ENCODE results near the gene RAB21.

DNA sequence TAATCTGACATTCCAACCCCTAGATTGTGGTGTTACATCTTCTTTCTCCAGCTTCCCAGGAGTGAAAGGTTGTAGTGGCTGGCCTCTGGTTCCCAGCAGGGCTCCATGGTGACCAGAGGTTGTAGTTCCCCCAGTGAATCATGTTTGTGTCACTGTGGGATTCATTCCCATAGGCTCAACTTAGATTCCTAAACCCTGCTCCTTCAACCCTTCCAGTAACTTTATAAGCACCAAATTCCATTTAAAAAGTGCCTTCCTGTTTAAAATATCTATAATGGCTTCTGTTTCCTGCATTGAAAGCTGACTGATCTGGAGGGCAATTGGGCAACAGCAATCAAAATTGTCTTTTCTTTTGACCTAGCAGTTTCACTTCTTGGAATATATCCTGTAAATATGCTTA is 44.4 kb downstream of the RAB21 start:
- TF ChIP-seq CTCF (conservative IDR thresholded peaks at IDR 0.05 in 1 of 2, IDR thresholded peaks at IDR 0.05 in 1 of 2; ENCODE audit: extremely low read depth in 1 of 2, insufficient read depth in 1 of 2, low read depth in 1 of 2, low read length in 2 of 2) (no peak), EZH2 (IDR thresholded peaks at IDR 0.05; ENCODE audit: borderline replicate concordance, low read length) (no peak)
